Medulla oblongata (tissue), 1 donor: ENCODE data around the gene GATD1.

Experiments used
- DNase-seq: peaks from one replicate; pipeline ENCODE4 v3.0.0-alpha.2; 2015; ENCODE audit errors: extremely low spot score

GATD1 gene

GRCh38 chr11:727281-727701 lies 50.0 kb downstream of the GATD1 start:
- no peak for DNase-seq

GRCh38 chr11:726278-727220 lies 50.7 kb downstream of the GATD1 start:
- no peak for DNase-seq

- no peak for DNase-seq
These were observed 51.6 kb downstream of the GATD1 start for GRCh38 chr11:725624-726202.

GRCh38 chr11:724778-725386 lies 52.4 kb downstream of the GATD1 start:
- no peak for DNase-seq

- DNase-seq: no peak
These were observed 53.1 kb downstream of the GATD1 start for GRCh38 chr11:724049-724777.

GRCh38 chr11:723120-723883 lies 54.0 kb downstream of the GATD1 start:
- DNase-seq: peak; percentile 68

GRCh38 chr11:722346-722811 lies 54.9 kb downstream of the GATD1 start:
- DNase-seq: no peak

GRCh38 chr11:721741-722345 lies 55.4 kb downstream of the GATD1 start:
- DNase-seq: no peak

GRCh38 chr11:721247-721740 lies 56.0 kb downstream of the GATD1 start:
- DNase-seq: no peak

- DNase-seq: no peak
These were observed 56.5 kb downstream of the GATD1 start for GRCh38 chr11:720642-721246.

- no peak for DNase-seq
These were observed 57.2 kb downstream of the GATD1 start for GRCh38 chr11:720017-720641.

- DNase-seq: no peak
These were observed 57.9 kb downstream of the GATD1 start for GRCh38 chr11:719214-720016.
